Heart left ventricle (tissue), 13 donors: ENCODE results near the gene NPR1.
"Not testable (repeated sequence)": the region's sequence is repeated elsewhere in the genome, so short reads cannot be mapped to it uniquely, and the experiment has no call there.

Source experiments
- POLR2A ChIP-seq, 2 donors: fragments of 450-650 bp; IDR thresholded peaks; one replicate each; pipeline ENCODE4 v1.6.1; 2017; ENCODE audit warnings: antibody characterized with exemption in 2 of 2, mild to moderate bottlenecking in 2 of 2, moderate library complexity in 2 of 2
- TF ChIP-seq, protein P1 (sequence below), 12 donors: fragments of 200-600 bp; sonication (generic) in 4 of 12; IDR thresholded peaks; one replicate each; pipeline versions ENCODE4 v1.5.0 to v1.8.0; 2018 to 2022; ENCODE audit warnings: antibody characterized with exemption in 12 of 12, mild to moderate bottlenecking in 5 of 12
- donor health status: ischemic (EF 13 %, LVEDD 7.1; RV severe dilation, severe dysfunction).
- donor health status: DM: no; HTN: yes; CAD: no.
- donor health status: DM: no; HTN: no; CAD: no.
- donor health status: ischemic (EF 25% LVEDD 6.9; RV normal size, moderate dysfunction).
- donor health status: ischemic (EF 25% LVEDD 5.7; RV mildly dilated, moderate dysfunction).
- donor health status: ischemic (EF 35%, LVEDD 5.7; RV mildly dilated, moderate dysfunction).
- donor health status: nonischemic (EF 11% LVEDD 7.7; RV severe dilation, severe dysfunction).
- donor health status: DM: yes; HTN: yes; CAD: no.
- donor health status: PGD.
- donor health status: ischemic (EF 29% LVEDD 5.4; RV normal size, mild dysfunction).
- donor health status: nonischemic (EF 23%, LVEDD 6.1; RV moderate dilation, normal function).

DNA sequence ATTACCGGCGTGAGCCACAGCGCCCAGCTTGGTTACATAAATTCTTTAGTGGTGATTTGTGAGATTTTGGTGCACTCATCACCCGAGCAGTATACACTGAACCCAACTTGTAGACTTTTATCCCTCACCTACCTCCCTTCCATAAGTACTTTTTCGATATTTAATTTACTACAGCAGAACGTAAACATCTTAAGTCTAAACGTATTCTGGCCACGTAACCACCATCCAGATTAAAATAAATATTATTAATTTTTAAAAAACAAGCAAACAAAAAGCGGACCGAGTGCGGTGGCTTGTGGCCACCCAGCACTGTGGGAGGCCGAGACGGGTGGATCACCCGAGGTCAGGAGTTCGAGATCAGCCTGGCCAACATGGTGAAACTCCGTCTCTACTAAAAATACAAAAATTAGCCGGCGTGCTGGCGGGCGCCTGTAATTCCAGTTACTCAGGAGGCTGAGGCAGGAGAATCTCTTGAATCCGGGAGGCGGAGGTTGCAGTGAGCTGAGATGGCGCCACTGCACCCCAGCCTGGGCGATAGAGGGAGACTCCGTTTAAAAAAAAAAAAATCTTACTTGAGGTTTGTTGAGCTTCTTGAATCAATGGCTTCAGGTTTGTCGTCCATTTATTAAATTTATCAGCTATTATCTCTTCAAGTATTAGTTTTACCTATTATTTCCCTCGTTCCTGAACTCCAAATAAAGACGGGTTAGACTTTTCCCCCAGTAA lies 6.7 kb upstream of the NPR1 start:
- TF ChIP-seq, protein P1, sequence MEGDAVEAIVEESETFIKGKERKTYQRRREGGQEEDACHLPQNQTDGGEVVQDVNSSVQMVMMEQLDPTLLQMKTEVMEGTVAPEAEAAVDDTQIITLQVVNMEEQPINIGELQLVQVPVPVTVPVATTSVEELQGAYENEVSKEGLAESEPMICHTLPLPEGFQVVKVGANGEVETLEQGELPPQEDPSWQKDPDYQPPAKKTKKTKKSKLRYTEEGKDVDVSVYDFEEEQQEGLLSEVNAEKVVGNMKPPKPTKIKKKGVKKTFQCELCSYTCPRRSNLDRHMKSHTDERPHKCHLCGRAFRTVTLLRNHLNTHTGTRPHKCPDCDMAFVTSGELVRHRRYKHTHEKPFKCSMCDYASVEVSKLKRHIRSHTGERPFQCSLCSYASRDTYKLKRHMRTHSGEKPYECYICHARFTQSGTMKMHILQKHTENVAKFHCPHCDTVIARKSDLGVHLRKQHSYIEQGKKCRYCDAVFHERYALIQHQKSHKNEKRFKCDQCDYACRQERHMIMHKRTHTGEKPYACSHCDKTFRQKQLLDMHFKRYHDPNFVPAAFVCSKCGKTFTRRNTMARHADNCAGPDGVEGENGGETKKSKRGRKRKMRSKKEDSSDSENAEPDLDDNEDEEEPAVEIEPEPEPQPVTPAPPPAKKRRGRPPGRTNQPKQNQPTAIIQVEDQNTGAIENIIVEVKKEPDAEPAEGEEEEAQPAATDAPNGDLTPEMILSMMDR (IDR thresholded peaks at IDR 0.05), result peak in 2 of 12 donors; percentile 9 to 30
- TF ChIP-seq POLR2A (IDR thresholded peaks at IDR 0.05), result not testable (repeated sequence)
